HepG2 (cell line): ENCODE measurements around the gene TIMM23. TPM values are rescaled to one million over a fixed set of nuclear protein-coding genes. Genes with fewer than 3 reads are reported as not detected.

Experiments used
- CREM ChIP-seq, 2 experiments: sonication (generic) in 1 of 2; formaldehyde crosslinking in 1 of 2; IDR thresholded peaks; 2 replicates each; pipeline versions ENCODE4 v1.4.0 to v1.6.1; 2016 to 2020; ENCODE audit warnings: antibody characterized with exemption in 1 of 2, mild to moderate bottlenecking in 1 of 2, missing genetic modification reagents in 1 of 2
- ETS1 ChIP-seq: sonication (generic); formaldehyde crosslinking; IDR thresholded peaks from 2 replicates; pipeline ENCODE4 v1.4.0; 2020; ENCODE audit warnings: missing genetic modification reagents
- FUBP1 ChIP-seq: sonication (generic); formaldehyde crosslinking; IDR thresholded peaks from 2 replicates; pipeline ENCODE4 v1.5.1; 2020; ENCODE audit warnings: missing genetic modification reagents, mild to moderate bottlenecking, borderline replicate concordance
- HIVEP1 ChIP-seq: sonication (generic); formaldehyde crosslinking; IDR thresholded peaks from 2 replicates; pipeline ENCODE4 v1.4.0; 2020; ENCODE audit warnings: mild to moderate bottlenecking, missing genetic modification reagents
- KMT2B ChIP-seq: IDR thresholded peaks from 2 replicates; pipeline ENCODE4 v1.6.1; 2016; ENCODE audit warnings: missing genetic modification reagents, missing compliant biosample characterization
- MAFG ChIP-seq: sonication (generic); formaldehyde crosslinking; IDR thresholded peaks from 2 replicates; pipeline ENCODE4 v1.5.1; 2020; ENCODE audit warnings: mild to moderate bottlenecking, missing genetic modification reagents
- NFKBIZ ChIP-seq: IDR thresholded peaks from 2 replicates; pipeline ENCODE4 v1.6.1; 2018; ENCODE audit warnings: missing genetic modification reagents, missing compliant biosample characterization
- SKIL ChIP-seq: sonication (generic); formaldehyde crosslinking; IDR thresholded peaks from 2 replicates; pipeline ENCODE4 v1.8.0; 2022; ENCODE audit warnings: missing genetic modification reagents, mild to moderate bottlenecking, moderate library complexity, borderline replicate concordance
- TAF15 ChIP-seq: fragments of 200-400 bp; formaldehyde crosslinking; IDR thresholded peaks from one replicate; pipeline ENCODE4 v1.6.1; 2018; ENCODE audit warnings: mild to moderate bottlenecking, low read depth, low read length; ENCODE audit not compliant: poor library complexity, severe bottlenecking
- TBL1XR1 ChIP-seq: fragments of 150-350 bp; IDR thresholded peaks from 2 replicates; pipeline ENCODE4 v1.6.1; 2014; ENCODE audit warnings: borderline replicate concordance, low read length; ENCODE audit not compliant: partially characterized antibody
- YY1 ChIP-seq: IDR thresholded peaks from 2 replicates; pipeline ENCODE4 v1.6.1; 2011; ENCODE audit warnings: low read length, low read depth, moderate library complexity, mild to moderate bottlenecking; ENCODE audit not compliant: insufficient read depth, insufficient replicate concordance
- ZBTB1 ChIP-seq: sonication (generic); formaldehyde crosslinking; IDR thresholded peaks from 2 replicates; pipeline ENCODE4 v1.4.0; 2020; ENCODE audit warnings: missing genetic modification reagents, borderline replicate concordance
- ZFP82 ChIP-seq: sonication (generic); formaldehyde crosslinking; IDR thresholded peaks from 2 replicates; pipeline ENCODE4 v1.5.1; 2020; ENCODE audit warnings: mild to moderate bottlenecking, missing genetic modification reagents, borderline replicate concordance
- ZHX2 ChIP-seq, 2 experiments: sonication (generic) in 1 of 2; formaldehyde crosslinking in 1 of 2; IDR thresholded peaks; 2 replicates each; pipeline versions ENCODE4 v1.6.1 to v1.9.0; 2014 to 2022; ENCODE audit warnings: antibody characterized with exemption in 1 of 2, borderline replicate concordance in 1 of 2, inconsistent platforms in 1 of 2, low read depth in 1 of 2, missing genetic modification reagents in 1 of 2
- ZNF33B ChIP-seq: sonication (generic); formaldehyde crosslinking; IDR thresholded peaks from 2 replicates; pipeline ENCODE4 v1.5.1; 2020; ENCODE audit warnings: mild to moderate bottlenecking, missing genetic modification reagents
- polyA plus RNA-seq, 8 experiments: library from polyadenylated mRNA; depleted of rRNA in 3 of 8; stranded (reverse) in 7 of 8; unstranded in 1 of 8; fragments of >200 nt; fragmentation: Illumina TruSeq in 4 of 8; extraction: Trizol in 4 of 8; gene quantifications; 2 replicates each; pipeline versions ENCODE4 v1.2.1 to v1.2.3, GENCODE V29; 2011 to 2016; ENCODE audit warnings: low read depth in 4 of 8, missing spikeins in 1 of 8, mixed read lengths in 1 of 8; ENCODE audit not compliant: insufficient read depth in 1 of 8
- total RNA-seq, 5 experiments: library from RNA; depleted of rRNA; stranded (reverse); fragments of >200 nt; fragmentation: Illumina TruSeq; extraction: Trizol; gene quantifications; 2 replicates each; pipeline ENCODE4 v1.2.3, GENCODE V29; 2016; ENCODE audit warnings: low read depth in 1 of 5

The TIMM23 gene
- total and polyA plus RNA-seq, 2 of the 13 experiments (the other 11 are each of a cell fraction or from before 2014, with no cell fraction given), result 80.2 to 98.6 TPM

GRCh38 chr10:46022978-46023702 lies 50.9 kb downstream of the TIMM23 start (continued):
- TF ChIP-seq ETS1 (CRISPR knock-in tag) (no peak), SKIL (CRISPR knock-in tag) (peak; percentile 72; the same call in 1 of the 2 replicates), ZFP82 (CRISPR knock-in tag) (no peak), MAFG (CRISPR knock-in tag) (no peak), KMT2B (no peak), ZBTB1 (no peak), HIVEP1 (peak; percentile 80), ZHX2 (IDR thresholded peaks at IDR 0.05; ENCODE audit: low read depth) (peak; percentile 52; the same call in 1 of the 2 replicates), ZHX2 (CRISPR knock-in tag; IDR thresholded peaks at IDR 0.05; ENCODE audit: borderline replicate concordance) (peak; percentile 61; the same call in 1 of the 2 replicates), TBL1XR1 (peak; percentile 50), ZNF33B (CRISPR knock-in tag) (peak; percentile 67; the same call in 1 of the 2 replicates), CREM (IDR thresholded peaks at IDR 0.05) (peak; percentile 59; the same call in 1 of the 2 replicates), CREM (CRISPR knock-in tag; IDR thresholded peaks at IDR 0.05) (peak; percentile 29; the same call in 1 of the 2 replicates), YY1 (peak; percentile 71), NFKBIZ (CRISPR knock-in tag) (0 out of 2 replicates have a peak, but pooled peaks have one; percentile 65), TAF15 (no peak), FUBP1 (no peak)
